ENCODE measurements around the gene NSUN6.
"Not testable (repeated sequence)": the region's sequence is repeated elsewhere in the genome, so short reads cannot be mapped to it uniquely, and the experiment has no call there.

Gene NSUN6

DNA sequence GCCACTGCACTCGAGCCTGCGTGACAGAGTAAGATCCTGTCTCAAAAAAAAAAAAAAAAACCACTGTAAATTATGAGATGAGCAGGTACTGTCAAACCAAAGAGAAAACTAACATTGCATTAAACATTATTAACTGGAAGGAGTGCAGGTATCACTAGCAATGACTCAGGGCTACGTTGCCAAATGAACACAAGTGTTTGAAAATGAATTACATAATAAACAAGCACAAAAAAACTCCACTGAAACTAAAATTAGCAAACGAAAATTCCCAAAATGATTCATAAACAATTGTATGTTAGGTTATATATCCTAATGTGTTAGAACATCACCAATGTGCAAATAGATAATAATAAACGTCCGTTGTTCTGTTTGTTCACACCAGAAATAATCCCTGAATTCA, 42.8 kb downstream of the NSUN6 start:
- DNase-seq: no peak

DNA sequence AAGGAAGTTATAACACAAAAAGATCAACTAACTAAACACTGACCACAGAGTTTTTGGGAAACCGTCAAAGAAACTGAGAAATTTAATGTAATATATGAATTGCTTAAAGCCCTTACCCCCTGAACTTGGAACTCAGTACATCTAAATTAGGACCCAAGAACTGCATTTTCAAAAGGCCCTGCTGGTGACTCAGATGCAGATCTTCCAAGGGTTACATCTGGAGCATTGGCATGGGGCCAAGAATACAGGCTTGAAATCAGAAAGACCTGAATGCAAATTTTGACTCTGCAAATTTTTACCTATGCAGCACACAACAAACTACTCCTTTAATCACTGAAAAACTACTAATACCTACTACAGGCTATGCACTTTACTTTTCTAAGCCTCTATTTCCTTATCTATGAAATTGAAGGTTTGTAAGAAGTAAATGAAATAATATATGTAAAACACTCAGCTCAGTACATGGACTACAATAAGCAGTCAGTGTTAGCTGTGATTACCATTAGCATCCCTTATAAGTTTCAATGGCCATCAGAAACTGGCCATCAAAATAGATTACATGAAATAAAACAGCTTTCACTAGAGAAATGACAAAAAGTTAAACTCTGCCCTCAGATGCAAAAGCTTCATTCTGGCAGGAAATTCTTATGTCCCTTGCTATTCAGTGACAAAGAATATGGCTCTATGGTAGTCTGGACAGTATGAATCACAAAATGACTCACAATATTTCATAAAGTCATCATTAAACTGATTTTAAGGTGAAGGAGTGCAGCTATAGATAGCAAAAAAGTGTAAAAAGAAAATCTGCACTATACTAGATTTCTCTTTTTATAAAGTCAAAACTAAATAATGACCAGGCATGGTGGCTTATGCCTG, 43.6 kb downstream of the NSUN6 start:
- peak in 1 of 14 donors; percentile 4 for DNase-seq

DNA sequence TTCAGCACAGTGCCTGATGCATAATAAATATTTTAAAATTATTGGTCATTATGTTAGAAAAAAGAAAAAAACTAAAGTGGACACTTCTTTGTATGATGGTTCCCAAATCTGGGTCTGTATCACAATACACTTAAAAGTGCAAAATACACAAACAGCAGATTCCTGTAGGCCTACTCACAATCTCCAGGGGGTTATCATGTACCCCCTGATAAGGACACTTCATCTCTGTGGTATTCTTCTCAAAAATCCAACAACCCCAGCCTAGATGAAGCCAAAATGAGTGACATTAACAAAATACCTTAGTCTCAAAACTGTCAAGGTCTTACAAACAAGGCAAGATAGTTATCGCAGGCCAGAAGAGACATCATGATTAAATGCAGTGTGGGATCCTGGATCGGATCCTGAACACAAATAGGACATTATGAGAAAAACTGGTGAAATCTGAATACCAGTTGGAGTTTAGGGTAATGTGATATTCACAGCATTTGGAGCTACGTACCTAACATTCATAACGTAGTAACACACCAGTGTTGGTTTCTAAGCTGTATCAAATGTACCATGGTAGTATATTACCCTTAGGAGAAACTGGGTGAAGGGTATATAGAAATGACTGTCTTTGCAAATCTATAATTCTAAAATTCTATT, 45.2 kb downstream of the NSUN6 start:
- DNase-seq: no peak

DNA sequence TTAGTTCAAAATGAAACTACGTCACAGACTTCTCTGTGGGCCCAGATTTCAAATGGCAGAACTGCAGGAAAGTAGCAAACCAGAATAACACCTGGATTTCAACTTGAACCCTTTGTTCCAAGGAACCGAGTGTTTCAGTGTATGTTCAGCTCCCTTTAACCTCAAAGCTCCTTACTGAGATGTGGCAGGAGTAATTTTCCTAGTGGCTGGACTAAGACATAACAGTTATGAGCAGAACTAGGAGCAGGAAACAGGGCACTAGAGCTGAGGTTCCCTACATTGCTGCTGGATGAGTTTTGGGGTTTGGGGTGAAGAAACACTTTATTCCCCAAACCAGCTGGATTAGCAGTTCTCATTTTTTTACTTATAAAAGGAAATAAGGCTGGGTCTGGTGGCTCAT, 50.1 kb downstream of the NSUN6 start:
- DNase-seq: no peak

DNA sequence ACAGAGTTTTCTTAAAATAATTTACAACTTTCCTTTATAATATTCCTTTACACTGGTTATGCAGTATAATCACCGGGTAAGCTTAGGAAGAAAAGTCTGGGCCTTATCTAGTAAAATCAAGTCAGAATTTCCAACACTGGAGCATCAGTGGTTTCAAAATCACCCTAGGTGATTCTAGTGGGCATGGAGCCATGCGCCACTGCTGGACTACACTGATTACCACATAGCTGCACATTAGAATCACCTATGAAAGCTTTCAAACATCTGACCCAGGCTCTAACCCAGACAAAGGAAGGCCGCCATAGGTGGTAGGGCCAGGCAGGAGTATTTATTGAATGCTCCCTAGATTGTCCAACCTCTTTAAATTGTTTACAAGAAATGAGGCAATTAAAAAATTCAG, 52.0 kb downstream of the NSUN6 start:
- no peak for DNase-seq

DNA sequence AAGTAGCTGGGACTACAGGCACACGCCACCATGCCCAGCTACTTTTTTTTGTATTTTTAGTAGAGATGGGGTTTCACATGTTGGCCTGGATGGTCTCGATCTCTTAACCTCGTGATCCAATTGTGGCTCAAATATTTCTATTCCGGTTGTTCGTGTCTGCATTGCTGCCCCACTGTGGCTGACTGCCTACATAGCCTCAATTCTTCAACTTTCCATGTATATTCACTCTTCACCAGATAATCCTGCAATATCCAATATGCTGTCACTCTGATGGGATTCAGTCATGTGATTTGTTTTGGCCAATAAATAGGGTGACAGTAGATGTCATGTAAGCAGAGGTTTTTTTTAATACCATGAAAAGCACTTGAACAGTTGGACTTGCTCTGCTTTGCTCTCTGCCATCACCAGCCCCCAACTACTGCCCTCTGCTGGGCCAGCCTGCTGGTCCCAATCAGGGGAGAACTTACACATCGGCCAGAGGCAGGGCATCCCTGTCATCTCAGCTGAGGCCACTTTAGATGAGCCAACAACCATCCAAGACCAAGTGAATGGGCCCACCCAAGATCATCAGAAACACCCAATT, 56.7 kb downstream of the NSUN6 start:
- DNase-seq: no peak

DNA sequence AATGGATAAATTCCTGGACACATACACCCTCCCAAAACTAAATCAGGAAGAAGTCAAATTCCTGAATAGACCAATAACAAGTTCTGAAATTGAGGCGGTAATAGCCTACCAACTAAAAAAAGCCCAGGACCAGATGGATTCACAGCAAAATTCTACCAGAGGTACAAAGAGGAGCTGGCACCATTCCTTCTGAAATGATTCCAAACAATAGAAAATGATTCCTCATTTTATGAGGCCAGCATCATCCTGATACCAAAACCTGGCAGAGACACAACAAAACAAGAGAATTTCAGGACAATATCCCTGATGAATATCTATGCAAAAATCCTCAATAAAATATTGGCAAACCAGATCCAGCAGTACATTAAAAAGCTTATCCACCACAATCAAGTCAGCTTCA, 60.2 kb downstream of the NSUN6 start:
- peak in 1 of 14 donors; percentile 67 for DNase-seq

DNA sequence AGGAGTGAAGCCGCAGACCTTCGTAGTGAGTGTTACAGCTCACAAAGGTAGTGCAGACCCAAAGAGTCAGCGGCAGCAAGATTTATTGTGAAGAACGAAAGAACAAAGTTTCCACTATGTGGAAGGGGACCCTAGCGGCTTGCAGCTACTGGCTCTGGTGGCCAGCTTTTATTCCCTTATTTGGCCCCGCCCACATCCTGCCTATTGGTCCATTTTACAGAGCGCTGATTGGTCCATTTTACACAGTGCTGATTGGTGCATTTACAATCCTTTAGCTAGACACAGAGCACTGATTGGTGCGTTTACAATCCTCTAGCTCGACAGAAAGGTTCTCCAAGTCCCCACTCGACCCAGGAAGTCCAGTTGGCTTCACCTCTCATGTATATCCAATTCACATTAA, 64.8 kb downstream of the NSUN6 start:
- DNase-seq: not testable (repeated sequence)

DNA sequence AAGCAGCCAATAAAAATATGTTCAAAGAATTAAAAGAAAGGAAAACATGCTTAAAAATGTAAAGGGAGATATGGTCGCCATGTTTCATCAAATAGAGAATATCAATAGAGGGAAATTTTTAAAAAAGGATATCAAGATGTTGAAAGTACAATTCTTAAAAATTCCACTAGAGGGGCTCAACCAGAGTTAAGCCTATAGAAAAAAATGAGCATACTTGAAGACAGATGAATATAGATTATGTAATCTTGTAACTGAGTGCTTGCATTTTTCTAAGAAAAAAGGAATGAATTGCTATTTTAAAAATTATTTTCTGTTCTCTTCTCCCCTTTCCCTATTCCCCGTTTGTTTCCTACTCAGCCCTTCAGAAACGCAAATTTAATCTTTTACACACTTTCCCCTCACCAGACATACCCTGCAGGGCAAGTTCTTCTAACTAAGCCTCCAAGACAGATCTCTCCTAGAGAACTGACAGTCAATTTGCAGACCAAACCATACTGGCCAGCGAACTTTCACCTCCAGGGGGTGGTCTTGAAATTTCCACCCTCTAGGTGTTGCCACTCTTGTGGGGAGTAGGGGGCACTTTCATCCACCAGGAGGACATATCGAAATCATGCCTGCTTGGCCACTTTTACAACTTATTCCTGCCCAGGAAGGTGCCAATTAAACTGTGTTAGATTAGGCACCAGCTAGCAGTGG, 67.7 kb downstream of the NSUN6 start:
- DNase-seq: no peak

DNA sequence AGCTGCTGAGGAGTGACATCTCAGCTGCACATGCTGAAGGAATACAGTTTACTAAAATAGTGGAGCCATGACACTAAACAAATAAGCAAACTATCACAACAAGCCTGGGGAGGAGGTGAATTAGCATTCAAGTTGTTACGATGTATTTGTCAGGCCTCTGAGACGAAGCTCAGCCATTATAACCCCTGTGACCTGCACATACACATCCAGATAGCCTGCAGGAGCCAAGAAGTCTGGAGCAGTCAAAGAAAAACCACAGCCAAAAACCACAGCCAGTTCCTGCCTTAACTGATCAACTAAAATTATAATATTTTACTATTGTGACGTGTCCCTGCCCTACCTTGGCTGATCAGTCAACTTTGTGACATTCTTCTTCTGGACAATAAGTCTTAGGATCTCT, 68.6 kb downstream of the NSUN6 start:
- DNase-seq: no peak

DNA sequence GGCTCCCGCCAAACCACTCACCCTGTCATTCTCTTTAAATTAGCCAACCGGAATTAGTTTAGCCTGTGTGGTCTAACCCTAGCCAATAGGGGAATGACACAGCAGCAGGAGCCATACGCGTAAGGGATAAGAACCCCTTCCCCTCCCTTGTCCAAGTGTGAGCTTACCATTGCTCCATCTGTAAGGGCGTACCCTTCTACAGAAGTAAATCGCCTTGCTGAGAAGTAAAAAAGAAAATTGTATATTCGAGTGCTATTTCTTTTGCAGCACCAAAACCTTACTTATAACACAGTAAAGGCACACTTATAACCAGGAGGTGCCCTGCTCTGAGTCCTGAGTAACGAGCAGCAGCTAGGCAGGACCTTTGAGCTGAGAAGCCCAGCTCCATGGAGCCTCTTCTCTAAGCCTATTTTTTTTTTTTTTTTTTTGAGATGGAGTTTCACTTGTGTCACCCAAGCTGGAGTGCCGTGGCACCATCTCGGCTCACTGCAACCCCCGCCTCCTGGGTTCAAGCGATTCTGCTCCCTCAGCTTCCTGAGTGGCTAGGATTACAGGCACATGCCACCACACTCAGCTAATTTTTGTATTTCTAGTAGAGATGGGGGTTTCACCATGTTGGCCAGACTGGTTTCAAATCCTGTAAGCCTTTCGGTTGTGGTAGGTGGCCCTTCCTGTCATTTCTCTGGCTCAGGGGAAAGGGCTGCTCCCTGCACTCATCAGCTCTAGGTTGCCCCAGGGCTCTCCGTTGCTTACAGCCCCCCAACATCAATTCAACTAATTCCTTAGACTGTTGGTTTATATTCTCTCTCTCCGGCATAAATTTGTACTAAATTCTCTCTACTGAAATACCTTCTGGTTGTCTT, 73.3 kb downstream of the NSUN6 start:
- DNase-seq: no peak

DNA sequence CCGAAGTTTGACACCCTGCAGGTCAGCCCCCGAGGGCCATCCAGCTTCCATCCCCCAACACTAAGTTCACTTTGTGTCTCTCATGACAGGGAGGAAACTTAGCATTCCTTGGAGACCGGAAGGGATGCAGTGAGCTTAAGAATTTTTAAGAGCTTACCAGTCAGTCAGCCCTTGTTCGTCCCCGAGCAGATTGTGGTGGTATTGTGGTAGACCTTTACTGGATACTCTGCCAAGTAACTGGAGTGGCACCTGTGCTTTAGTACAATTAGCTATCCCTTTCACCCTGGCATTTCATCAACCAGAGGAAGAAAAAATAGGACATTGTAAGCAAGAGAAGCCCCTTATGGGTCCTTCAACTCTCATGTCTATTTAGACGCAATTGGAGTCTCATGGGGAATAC, 74.8 kb downstream of the NSUN6 start:
- no peak for DNase-seq

DNA sequence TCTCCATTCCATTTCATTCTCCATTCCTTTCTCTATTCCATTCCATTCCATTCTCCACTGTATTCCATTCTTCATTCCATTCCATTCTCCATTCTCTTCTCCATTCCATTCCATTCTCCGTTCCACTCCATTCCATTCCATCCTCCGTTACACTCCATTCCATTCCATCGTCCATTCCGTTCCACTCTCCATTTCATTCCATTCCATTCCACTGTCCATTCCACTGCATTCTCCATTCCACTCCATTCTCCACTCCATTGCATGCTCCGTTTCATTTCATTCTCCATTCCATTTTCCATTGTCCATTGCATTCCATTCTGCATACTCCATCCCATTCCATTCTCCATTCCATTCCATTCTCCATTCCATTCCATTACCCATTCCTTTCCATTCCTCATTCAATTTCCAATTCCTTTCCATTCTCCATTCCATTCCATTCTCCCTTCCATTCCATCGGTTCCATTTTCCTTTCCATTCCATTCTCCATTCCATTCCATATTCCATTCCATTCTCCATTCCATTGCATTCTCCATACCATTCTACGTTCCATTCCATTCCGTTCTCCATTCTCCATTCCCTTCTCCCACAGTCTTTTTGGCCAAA, 78.3 kb downstream of the NSUN6 start:
- DNase-seq: no peak

DNA sequence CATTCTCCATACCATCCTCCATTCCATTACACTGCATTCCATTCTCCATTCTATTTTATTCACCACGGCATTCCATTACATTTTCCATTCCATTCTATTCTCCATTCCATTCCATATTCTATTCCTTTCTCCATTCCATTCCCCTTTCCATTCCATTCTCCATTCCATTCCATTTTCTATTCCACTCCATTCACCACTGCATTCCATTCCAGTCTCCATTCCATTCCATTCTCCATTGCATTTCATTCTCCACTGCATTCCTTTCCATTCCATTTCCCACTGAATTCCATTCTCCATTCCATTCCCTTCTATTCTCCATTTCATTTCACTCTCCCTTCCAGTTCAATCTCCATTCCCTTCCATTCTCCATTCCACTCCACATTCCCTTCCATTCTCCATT, 79.6 kb downstream of the NSUN6 start:
- DNase-seq: no peak

DNA sequence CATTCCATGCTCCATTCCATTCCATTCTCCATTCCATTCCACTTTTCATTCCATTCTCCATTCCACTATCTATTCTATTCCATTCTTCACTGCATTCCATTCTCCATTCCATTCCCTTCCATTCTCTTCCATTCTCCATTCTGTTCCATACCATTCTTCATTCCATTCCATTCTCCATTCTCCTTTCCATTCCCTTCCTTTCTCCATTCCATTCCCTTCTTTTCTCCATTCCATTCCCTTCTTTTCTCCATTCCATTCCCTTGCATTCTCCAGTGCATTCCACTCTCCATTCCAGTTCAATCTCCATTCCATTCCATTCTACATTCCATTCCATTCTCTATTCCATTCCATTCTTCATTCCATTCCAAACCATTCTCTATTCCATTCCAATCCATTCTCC, 80.3 kb downstream of the NSUN6 start:
- no peak for DNase-seq

DNA sequence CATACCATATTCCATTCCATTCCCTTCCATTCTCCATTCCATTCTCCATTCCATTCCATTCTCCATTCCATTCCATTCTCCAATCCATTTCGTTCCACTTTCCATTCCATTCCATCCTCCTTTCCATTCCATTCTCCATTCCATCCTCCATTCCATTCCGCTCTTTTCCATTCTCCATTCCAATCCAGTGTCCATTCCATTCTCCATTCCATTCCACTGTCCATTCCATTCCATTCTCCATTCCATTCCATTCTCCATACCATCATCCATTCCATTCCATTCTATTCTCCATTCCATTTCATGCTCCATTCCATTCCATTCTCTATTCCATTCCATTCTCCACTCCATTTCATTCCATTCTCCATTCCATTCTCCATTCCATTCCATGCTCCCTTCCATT, 81.0 kb downstream of the NSUN6 start:
- not testable (repeated sequence) for DNase-seq

DNA sequence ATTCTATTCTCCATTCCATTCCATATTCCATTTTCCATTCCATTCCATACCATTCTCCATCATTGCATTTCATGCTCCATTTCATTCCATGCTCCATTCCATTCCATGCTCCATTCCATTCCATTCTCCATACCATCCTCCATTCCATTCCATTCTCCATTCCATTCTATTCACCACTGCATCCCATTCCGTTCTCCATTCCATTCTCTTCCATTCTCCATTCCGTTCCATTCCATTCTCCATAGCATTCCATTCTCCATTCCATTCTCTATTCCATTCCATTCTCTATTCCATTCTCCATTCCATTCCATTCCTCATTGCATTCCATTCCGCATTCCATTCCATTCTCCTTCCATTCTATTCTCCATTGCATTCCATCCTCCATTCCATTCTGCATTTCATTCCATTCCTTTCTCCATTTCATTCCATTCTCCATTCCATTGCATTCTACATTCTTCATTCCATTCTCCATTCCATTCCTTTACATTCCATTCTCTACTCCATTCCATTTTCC, 84.0 kb downstream of the NSUN6 start:
- no peak for DNase-seq

DNA sequence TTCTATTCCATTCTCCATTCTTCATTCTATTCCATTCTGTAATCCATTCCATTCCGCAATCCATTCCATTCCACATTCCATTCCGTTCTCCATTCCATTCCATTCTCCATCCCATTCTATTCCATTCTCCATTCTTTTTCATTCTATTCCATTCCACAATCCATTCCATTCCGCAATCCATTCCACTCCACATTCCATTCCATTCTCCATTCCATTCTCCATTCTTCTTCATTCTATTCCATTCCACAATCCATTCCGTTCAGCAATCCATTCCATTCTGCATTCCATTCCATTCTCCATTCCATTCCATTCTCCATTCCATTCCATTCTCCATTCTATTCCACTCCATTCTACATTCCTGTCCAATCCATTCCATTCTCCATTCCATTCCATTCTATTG, 85.2 kb downstream of the NSUN6 start:
- DNase-seq: no peak

DNA sequence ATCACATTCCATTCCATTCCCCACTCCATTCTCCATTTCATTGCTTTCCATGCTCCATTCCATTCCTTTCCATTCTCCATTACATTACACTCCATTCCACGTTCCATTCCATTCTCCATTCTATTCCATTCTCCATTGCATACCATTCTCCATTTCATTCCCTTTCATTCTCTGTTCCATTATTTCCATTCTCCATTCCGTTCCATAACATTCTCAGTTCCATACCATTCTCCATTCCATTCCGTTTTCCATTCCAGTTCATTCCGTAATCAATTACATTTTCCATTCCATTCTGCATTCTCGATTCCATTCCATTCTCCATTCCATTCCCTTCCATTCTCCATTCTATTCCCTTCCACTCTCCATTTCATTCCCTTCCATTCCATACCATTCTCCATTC, 86.4 kb downstream of the NSUN6 start:
- DNase-seq: no peak

DNA sequence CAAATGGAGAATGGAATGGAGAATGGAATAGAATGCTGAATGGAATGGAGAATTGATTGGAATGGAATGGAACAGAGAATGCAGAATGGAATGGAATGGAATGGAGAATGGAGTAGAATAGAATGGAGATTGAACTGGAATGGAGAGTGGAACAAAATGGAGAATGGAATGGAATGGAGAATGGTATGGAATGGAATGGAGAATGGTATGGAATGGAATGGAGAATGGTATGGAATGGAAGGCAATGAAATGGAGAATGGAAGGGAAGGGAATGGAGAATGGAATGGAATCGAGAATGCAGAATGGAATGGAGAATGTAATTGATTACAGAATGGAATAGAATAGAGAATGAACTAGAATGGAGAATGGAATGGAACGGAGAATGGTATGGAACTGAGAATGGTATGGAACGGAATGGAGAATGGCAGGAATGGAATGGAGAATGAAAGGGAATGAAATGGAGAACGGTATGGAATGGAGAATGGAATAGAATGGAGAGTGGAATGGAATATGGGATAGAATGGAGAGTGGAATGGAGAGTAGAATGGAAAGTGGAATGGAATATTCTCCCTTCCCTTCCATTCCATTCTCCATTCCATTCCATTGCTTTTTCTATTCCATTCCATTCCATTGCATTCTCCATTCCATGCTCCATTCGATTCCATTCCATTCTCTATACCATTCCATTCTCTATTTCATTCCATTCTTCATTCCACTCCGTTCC, 88.2 kb downstream of the NSUN6 start:
- no peak for DNase-seq
